Stimulated activated naive CD8-positive, alpha-beta T cell treated with anti-CD3 and anti-CD28 coated beads, Interleukin-15, Interleukin-2, amounts not matched to agents 100 ng/mL and 50 ng/mL, for 24 hours (primary cell): ENCODE measurements around the gene DOCK3.

Experiments used
- H3K27ac Mint-ChIP-seq: one replicate; pipeline ENCODE4 v1.8.0; 2021; ENCODE audit warnings: mild to moderate bottlenecking, mixed read lengths
- H3K27me3 Mint-ChIP-seq: one replicate; pipeline ENCODE4 v1.8.0; 2021; ENCODE audit warnings: mixed read lengths
- H3K36me3 Mint-ChIP-seq: one replicate; pipeline ENCODE4 v1.8.0; 2021; ENCODE audit warnings: low read depth, mixed read lengths
- H3K4me1 Mint-ChIP-seq: one replicate; pipeline ENCODE4 v1.8.0; 2021; ENCODE audit warnings: low read depth, mixed read lengths
- H3K4me3 Mint-ChIP-seq: one replicate; pipeline ENCODE4 v1.8.0; 2021; ENCODE audit warnings: mild to moderate bottlenecking, mixed read lengths
- H3K9me3 Mint-ChIP-seq: one replicate; pipeline ENCODE4 v1.8.0; 2021; ENCODE audit warnings: mixed read lengths

DOCK3 gene

DNA sequence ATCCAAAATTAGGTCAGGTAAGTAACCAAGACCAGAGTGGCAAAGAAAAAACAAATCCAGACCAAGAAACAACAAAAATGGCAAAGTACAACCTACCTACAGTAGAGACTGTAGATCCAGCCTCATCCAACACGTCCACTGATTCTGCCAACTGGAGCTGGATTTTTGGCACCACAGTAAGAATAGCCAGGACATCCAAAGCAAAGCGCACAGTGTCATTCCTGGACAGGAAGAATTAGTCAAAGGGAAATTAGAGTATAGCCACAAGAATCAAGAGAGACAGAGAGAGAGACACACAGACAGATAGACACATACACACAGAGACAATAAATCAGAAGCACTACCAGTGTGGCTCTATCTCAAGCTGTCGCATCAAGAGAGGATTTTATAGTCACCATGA lies 747.5 kb downstream of the DOCK3 start:
- Mint-ChIP-seq H3K4me3 (no peak overlapping the region), H3K4me1 (no peaks in the 10 kb centered on the region), H3K9me3 (no peaks in the 10 kb centered on the region), H3K27me3 (no peaks in the 10 kb centered on the region), H3K36me3 (peaks cover 66% of the 10 kb centered on the region), H3K27ac (no peak overlapping the region)

DNA sequence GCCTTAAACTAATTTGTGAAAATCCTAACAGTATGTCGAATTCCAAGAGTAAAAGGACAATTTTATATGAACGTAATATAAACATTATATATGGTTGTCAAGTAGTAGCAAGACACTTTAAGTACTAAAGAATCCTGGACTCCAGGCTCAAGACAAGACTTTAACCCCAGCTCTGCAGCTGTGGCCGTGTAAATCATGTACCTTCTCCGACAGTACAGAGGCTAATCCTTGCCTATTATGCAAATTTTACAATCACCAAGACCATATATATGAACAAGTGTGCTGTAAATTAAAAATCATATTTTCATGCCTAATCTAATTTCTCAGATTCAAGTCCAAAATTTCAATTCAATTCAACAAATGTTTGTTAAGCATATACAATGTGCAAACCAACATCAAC lies 752.2 kb downstream of the DOCK3 start:
- H3K9me3 Mint-ChIP-seq: no peaks in the 10 kb centered on the region
- H3K27ac Mint-ChIP-seq: no peak overlapping the region
- no peak overlapping the region for H3K4me3 Mint-ChIP-seq
- peaks cover 57% of the 10 kb centered on the region for H3K36me3 Mint-ChIP-seq
- H3K4me1 Mint-ChIP-seq: no peaks in the 10 kb centered on the region
- H3K27me3 Mint-ChIP-seq: no peaks in the 10 kb centered on the region

- H3K36me3 Mint-ChIP-seq: peaks cover 54% of the 10 kb centered on the region
- no peak overlapping the region for H3K4me3 Mint-ChIP-seq
- no peak overlapping the region for H3K27ac Mint-ChIP-seq
- no peaks in the 10 kb centered on the region for H3K27me3 Mint-ChIP-seq
- H3K4me1 Mint-ChIP-seq: no peaks in the 10 kb centered on the region
- H3K9me3 Mint-ChIP-seq: no peaks in the 10 kb centered on the region
These were observed 754.4 kb downstream of the DOCK3 start for GRCh38 chr3:51429138-51429537.
